Fibroblast of lung (primary cell): Measurements from ENCODE around the gene ARHGAP5. TPM values are rescaled to one million over a fixed set of nuclear protein-coding genes. Genes with fewer than 3 reads are reported as not detected.

Source experiments
- DNase-seq, 2 donors: peaks; one replicate each; pipeline versions ENCODE4 v3.0.0 to v3.0.0-alpha.2; 2010; ENCODE audit warnings: low read depth in 2 of 2
- H2AFZ ChIP-seq: 2 replicates; pipeline ENCODE4 v1.5.1; 2012; ENCODE audit warnings: low read length, control low read depth, inconsistent platforms
- H3K27ac ChIP-seq: 2 replicates; pipeline ENCODE4 v1.5.1; 2011; ENCODE audit warnings: low read length, control low read depth; ENCODE audit not compliant: insufficient read depth
- H3K27me3 ChIP-seq: 2 replicates; pipeline ENCODE4 v1.5.1; 2011; ENCODE audit warnings: mild to moderate bottlenecking, low read length; ENCODE audit not compliant: control insufficient read depth, insufficient read depth
- H3K36me3 ChIP-seq: 2 replicates; pipeline ENCODE4 v1.5.1; 2011; ENCODE audit warnings: low read length; ENCODE audit not compliant: control insufficient read depth, insufficient read depth
- H3K4me1 ChIP-seq: 2 replicates; pipeline ENCODE4 v1.5.1; 2011; ENCODE audit warnings: low read length; ENCODE audit not compliant: control insufficient read depth, insufficient read depth; ENCODE audit errors: extremely low read depth
- H3K4me2 ChIP-seq: 2 replicates; pipeline ENCODE4 v1.5.1; 2011; ENCODE audit warnings: low read length, control low read depth; ENCODE audit not compliant: insufficient read depth; ENCODE audit errors: extremely low read depth
- H3K4me3 ChIP-seq, 4 experiments: fragments of 200-600 bp in 1 of 4; sonication (generic) in 1 of 4; replicated peaks in 1 of 4; 2 replicates each; pipeline ENCODE4 v1.5.1; 2011 to 2016; ENCODE audit warnings: low read length in 4 of 4, low read depth in 3 of 4, mild to moderate bottlenecking in 3 of 4, control low read depth in 2 of 4, inconsistent platforms in 1 of 4, mixed read lengths in 1 of 4; ENCODE audit not compliant: insufficient read depth in 1 of 4; ENCODE audit errors: control extremely low read depth in 1 of 4
- H3K79me2 ChIP-seq: 2 replicates; pipeline ENCODE4 v1.5.1; 2012; ENCODE audit warnings: mild to moderate bottlenecking, low read length, inconsistent platforms; ENCODE audit not compliant: control insufficient read depth, insufficient read depth
- H3K9ac ChIP-seq: 2 replicates; pipeline ENCODE4 v1.5.1; 2011; ENCODE audit warnings: mild to moderate bottlenecking, low read length, control low read depth; ENCODE audit not compliant: insufficient read depth
- H3K9me3 ChIP-seq: 2 replicates; pipeline ENCODE4 v1.5.1; 2012; ENCODE audit warnings: low read depth, low read length; ENCODE audit not compliant: control insufficient read depth, insufficient read depth
- H4K20me1 ChIP-seq: 2 replicates; pipeline ENCODE4 v1.5.1; 2011; ENCODE audit warnings: low read length; ENCODE audit not compliant: control insufficient read depth, insufficient read depth; ENCODE audit errors: extremely low read depth
- EZH2 ChIP-seq: IDR thresholded peaks from 2 replicates; pipeline ENCODE4 v1.5.1; 2012; ENCODE audit warnings: low read length, control low read depth, mild to moderate bottlenecking; ENCODE audit errors: missing control alignments
- polyA plus RNA-seq, 2 donors: library from polyadenylated mRNA; depleted of rRNA in 1 of 2; stranded (reverse) in 1 of 2; unstranded in 1 of 2; fragments of >200 nt; gene quantifications; 2 replicates each; pipeline ENCODE4 v1.2.1, GENCODE V29; 2011 to 2012; ENCODE audit warnings: missing spikeins in 1 of 2
- total RNA-seq: library from RNA; depleted of rRNA; stranded (reverse); fragments of >200 nt; gene quantifications from 2 replicates; pipeline ENCODE4 v1.2.1, GENCODE V29; 2014
- TF ChIP-seq, protein P1 (sequence below), 2 donors: IDR thresholded peaks in 1 of 2; conservative IDR thresholded peaks in 1 of 2; 1 replicate in 1 of 2; 2 replicates in 1 of 2; pipeline ENCODE4 v1.5.1; 2011 to 2012; ENCODE audit warnings: low read length in 2 of 2, control low read depth in 1 of 2, inconsistent platforms in 1 of 2, low read depth in 1 of 2, mild to moderate bottlenecking in 1 of 2

ARHGAP5 gene
- total and polyA plus RNA-seq, 2 donors (not counting 1 experiment from before 2014, with no cell fraction given): 37.0 to 68.4 TPM

DNA sequence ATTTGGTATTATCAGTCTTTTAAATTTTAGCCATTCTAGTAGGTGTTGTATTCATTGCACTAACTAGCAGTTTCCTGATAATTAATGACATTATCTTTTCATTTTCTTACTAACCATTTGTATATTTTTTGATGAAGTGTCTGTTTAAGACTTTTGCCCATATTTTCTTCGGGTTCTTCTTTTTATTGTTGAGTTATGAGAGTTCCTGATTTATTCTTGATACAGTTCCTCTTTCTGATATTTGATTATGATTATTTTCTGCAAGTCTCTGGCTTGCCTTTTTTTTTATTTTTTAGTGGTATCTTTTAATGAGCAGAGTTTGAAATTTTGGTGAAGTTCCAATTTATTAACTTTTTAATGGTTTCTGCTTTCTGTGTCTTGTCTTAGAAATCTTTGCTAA, 118.5 kb downstream of the ARHGAP5 start:
- H3K27me3 ChIP-seq: no peaks in the 10 kb centered on the region
- no peaks in the 10 kb centered on the region for H3K9me3 ChIP-seq
- H3K79me2 ChIP-seq: no peaks in the 10 kb centered on the region
- DNase-seq: no peak
- H3K4me3 ChIP-seq: no peak overlapping the region
- H2AFZ ChIP-seq: no peak overlapping the region
- TF ChIP-seq, protein P1, sequence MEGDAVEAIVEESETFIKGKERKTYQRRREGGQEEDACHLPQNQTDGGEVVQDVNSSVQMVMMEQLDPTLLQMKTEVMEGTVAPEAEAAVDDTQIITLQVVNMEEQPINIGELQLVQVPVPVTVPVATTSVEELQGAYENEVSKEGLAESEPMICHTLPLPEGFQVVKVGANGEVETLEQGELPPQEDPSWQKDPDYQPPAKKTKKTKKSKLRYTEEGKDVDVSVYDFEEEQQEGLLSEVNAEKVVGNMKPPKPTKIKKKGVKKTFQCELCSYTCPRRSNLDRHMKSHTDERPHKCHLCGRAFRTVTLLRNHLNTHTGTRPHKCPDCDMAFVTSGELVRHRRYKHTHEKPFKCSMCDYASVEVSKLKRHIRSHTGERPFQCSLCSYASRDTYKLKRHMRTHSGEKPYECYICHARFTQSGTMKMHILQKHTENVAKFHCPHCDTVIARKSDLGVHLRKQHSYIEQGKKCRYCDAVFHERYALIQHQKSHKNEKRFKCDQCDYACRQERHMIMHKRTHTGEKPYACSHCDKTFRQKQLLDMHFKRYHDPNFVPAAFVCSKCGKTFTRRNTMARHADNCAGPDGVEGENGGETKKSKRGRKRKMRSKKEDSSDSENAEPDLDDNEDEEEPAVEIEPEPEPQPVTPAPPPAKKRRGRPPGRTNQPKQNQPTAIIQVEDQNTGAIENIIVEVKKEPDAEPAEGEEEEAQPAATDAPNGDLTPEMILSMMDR (conservative IDR thresholded peaks at IDR 0.05 in 1 of 2, IDR thresholded peaks at IDR 0.05 in 1 of 2; ENCODE audit: low read depth in 1 of 2, low read length in 2 of 2): no peak
- no peak for TF ChIP-seq EZH2
- no peak overlapping the region for H3K4me2 ChIP-seq
- no peak overlapping the region for H3K9ac ChIP-seq
- no peak overlapping the region for H3K27ac ChIP-seq
- H3K4me1 ChIP-seq: no peaks in the 10 kb centered on the region
- no peaks in the 10 kb centered on the region for H3K36me3 ChIP-seq
- no peaks in the 10 kb centered on the region for H4K20me1 ChIP-seq

DNA sequence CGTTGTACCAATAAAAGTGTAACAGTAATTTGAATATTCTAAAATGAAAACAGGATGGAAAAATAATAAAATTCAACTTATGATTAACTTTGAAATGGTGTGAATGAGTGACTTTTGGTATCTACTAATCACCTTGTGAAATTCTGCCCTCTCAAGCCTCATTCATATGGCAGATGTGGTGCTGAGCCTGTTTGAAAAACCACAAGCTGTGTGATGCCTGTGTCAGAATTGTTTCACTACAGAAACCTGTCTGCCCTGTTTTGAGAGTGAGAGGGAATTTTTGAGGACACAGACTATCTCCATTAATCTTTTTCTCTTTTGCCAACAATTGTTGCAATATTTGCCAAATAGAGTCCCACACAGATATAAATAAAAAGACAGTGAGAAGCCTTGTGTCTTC, 120.8 kb downstream of the ARHGAP5 start:
- no peak for DNase-seq
- Histone ChIP-seq H3K79me2 (no peaks in the 10 kb centered on the region), H3K9me3 (no peaks in the 10 kb centered on the region), H3K36me3 (no peaks in the 10 kb centered on the region), H3K4me1 (no peaks in the 10 kb centered on the region), H3K4me3 (no peak overlapping the region), H3K9ac (no peak overlapping the region), H3K27ac (no peak overlapping the region), H2AFZ (no peak overlapping the region), H3K27me3 (peaks cover 2% of the 10 kb centered on the region), H4K20me1 (no peaks in the 10 kb centered on the region), H3K4me2 (no peak overlapping the region)
- no peak for TF ChIP-seq EZH2
- TF ChIP-seq, protein P1 (conservative IDR thresholded peaks at IDR 0.05 in 1 of 2, IDR thresholded peaks at IDR 0.05 in 1 of 2; ENCODE audit: low read depth in 1 of 2, low read length in 2 of 2): no peak

DNA sequence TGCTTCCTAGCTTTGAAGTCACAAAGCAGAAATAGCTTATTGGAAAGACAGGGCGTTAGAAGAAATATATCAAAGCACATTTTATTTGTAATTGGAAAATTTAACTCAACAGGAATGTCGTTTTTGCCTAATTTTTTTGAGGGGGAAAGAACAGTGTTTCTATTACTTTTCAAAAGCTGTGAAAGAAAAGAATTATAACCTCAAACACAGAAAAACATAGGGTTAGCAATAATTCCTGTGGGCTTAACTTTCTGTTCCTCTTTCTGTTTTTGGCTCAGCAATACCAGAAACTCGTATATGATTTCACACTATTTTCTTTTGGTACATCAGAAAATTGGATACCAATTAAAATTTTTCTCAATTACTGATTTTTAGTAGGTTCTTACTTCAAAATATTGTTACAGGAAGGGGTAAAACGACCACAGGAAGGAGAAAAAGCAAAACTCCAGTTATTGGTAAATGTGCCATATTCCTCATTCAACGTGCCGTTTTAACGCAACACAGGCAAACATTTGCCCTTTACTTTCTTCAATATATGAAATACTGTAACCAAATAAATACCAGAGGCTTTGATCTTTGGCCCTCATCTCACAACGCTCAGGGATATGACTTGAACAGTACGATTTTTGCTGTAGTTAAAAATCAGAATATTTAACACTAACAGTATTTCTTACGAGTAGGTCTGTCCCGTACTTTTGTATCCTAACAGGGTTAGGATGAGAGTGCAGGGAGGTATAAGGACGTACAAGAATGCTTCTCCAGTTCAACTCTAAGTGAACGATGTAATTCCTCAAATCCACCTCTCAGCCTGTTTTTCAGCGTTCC, 123.5 kb downstream of the ARHGAP5 start:
- no peaks in the 10 kb centered on the region for H3K36me3 ChIP-seq
- H3K9me3 ChIP-seq: no peaks in the 10 kb centered on the region
- no peak overlapping the region for H3K9ac ChIP-seq
- H4K20me1 ChIP-seq: no peaks in the 10 kb centered on the region
- H3K4me1 ChIP-seq: no peaks in the 10 kb centered on the region
- H3K27me3 ChIP-seq: peaks cover 2% of the 10 kb centered on the region
- H2AFZ ChIP-seq: peak overlapping the region; percentile 90
- peak overlapping the region; percentile 97 for H3K4me2 ChIP-seq
- peak overlapping the region; percentile 57 to 83 (median 62) for H3K4me3 ChIP-seq
- no peak for DNase-seq
- TF ChIP-seq EZH2: no peak
- TF ChIP-seq, protein P1 (conservative IDR thresholded peaks at IDR 0.05 in 1 of 2, IDR thresholded peaks at IDR 0.05 in 1 of 2; ENCODE audit: low read depth in 1 of 2, low read length in 2 of 2): no peak
- H3K79me2 ChIP-seq: no peaks in the 10 kb centered on the region
- H3K27ac ChIP-seq: no peak overlapping the region
